GM18526 (cell line): ENCODE measurements around the gene KLHDC8A.

ENCODE experiments used
- POLR2A ChIP-seq: IDR thresholded peaks from 3 replicates; pipeline ENCODE4 v1.6.1; 2011; ENCODE audit not compliant: insufficient read length; ENCODE audit errors: extremely low read depth

The KLHDC8A gene

GRCh38 chr1:205353191-205353590 is 3.5 kb downstream of the KLHDC8A start:
- no peak for TF ChIP-seq POLR2A

GRCh38 chr1:205351984-205352713 is 4.6 kb downstream of the KLHDC8A start:
- TF ChIP-seq POLR2A, result no peak

- TF ChIP-seq POLR2A, result no peak
Observed at GRCh38 chr1:205350691-205351141, 6.0 kb downstream of the KLHDC8A start.

- TF ChIP-seq POLR2A, result no peak
Observed at GRCh38 chr1:205350124-205350523, 6.6 kb downstream of the KLHDC8A start.

GRCh38 chr1:205348554-205349487 is 7.9 kb downstream of the KLHDC8A start:
- TF ChIP-seq POLR2A, result no peak

GRCh38 chr1:205346956-205347574 is 9.7 kb downstream of the KLHDC8A start:
- TF ChIP-seq POLR2A, result no peak

GRCh38 chr1:205345761-205346160 is 11.0 kb downstream of the KLHDC8A start:
- TF ChIP-seq POLR2A, result no peak

GRCh38 chr1:205344066-205344928 is 12.4 kb downstream of the KLHDC8A start:
- TF ChIP-seq POLR2A, result no peak

GRCh38 chr1:205343431-205344065 is 13.2 kb downstream of the KLHDC8A start:
- TF ChIP-seq POLR2A, result no peak

- no peak for TF ChIP-seq POLR2A
Observed at GRCh38 chr1:205342986-205343385, 13.7 kb downstream of the KLHDC8A start.

GRCh38 chr1:205340676-205341075 is 16.0 kb downstream of the KLHDC8A start:
- no peak for TF ChIP-seq POLR2A

GRCh38 chr1:205339717-205340116 is 17.0 kb downstream of the KLHDC8A start:
- no peak for TF ChIP-seq POLR2A

GRCh38 chr1:205339197-205339702 is 17.5 kb downstream of the KLHDC8A start:
- no peak for TF ChIP-seq POLR2A

- no peak for TF ChIP-seq POLR2A
Observed at GRCh38 chr1:205338011-205338410, 18.7 kb downstream of the KLHDC8A start.
